Suprapubic skin (tissue), 3 donors: ENCODE results near the gene LRRC73.

Experiments used
- CTCF ChIP-seq, 2 donors: fragments of 200-600 bp in 1 of 2; fragments of 450-650 bp in 1 of 2; sonication (generic) in 1 of 2; IDR thresholded peaks; one replicate each; pipeline ENCODE4 v1.5.1; 2016 to 2019; ENCODE audit warnings: antibody characterized with exemption in 2 of 2, mild to moderate bottlenecking in 1 of 2, moderate library complexity in 1 of 2
- POLR2A ChIP-seq, 2 donors: fragments of 450-650 bp; IDR thresholded peaks; one replicate each; pipeline ENCODE4 v1.6.1; 2017; ENCODE audit warnings: antibody characterized with exemption in 2 of 2, mild to moderate bottlenecking in 2 of 2, moderate library complexity in 2 of 2

- TF ChIP-seq POLR2A (IDR thresholded peaks at IDR 0.05) (no peak), CTCF (IDR thresholded peaks at IDR 0.05) (no peak)
Measured at GRCh38 chr6:43491750-43492661, 18.1 kb downstream of the LRRC73 start.
